K562 (cell line): ENCODE data around the gene LHX3. TPM values are rescaled to one million over a fixed set of nuclear protein-coding genes. Genes with fewer than 3 reads are reported as not detected.
A peak's percentile ranks its signal among the peaks of the same experiment; 100 is the strongest.

Experiments used
- CHD4 ChIP-seq: fragments of 200-600 bp; sonication (generic); IDR thresholded peaks from 3 replicates; pipeline ENCODE4 v1.6.1; 2012; ENCODE audit warnings: low read depth, mild to moderate bottlenecking, mixed read lengths, low read length, inconsistent platforms; ENCODE audit not compliant: insufficient read depth, insufficient replicate concordance, poor library complexity, severe bottlenecking
- CREBBP ChIP-seq: IDR thresholded peaks from one replicate; pipeline ENCODE4 v1.6.1; 2012; ENCODE audit warnings: low read depth, mild to moderate bottlenecking, control low read depth, inconsistent platforms, low read length
- DLX4 ChIP-seq: fragments of 250-450 bp; sonication (Bioruptor Pico); IDR thresholded peaks from 2 replicates; pipeline ENCODE4 v1.6.1; 2021; ENCODE audit warnings: mild to moderate bottlenecking
- E2F1 ChIP-seq: sonication (generic); formaldehyde crosslinking; IDR thresholded peaks from 2 replicates; pipeline ENCODE4 v1.8.1; 2023; ENCODE audit warnings: mild to moderate bottlenecking, missing genetic modification reagents, moderate library complexity
- ELF1 ChIP-seq: fragments of 200-800 bp; sonication (Bioruptor generic); IDR thresholded peaks from 2 replicates; pipeline ENCODE4 v1.6.1; 2016; ENCODE audit warnings: missing genetic modification characterization, missing compliant biosample characterization
- EP400 ChIP-seq: fragments of 450-650 bp; IDR thresholded peaks from 2 replicates; pipeline ENCODE4 v1.6.1; 2017; ENCODE audit warnings: antibody characterized with exemption, mild to moderate bottlenecking, moderate library complexity
- ETS1 ChIP-seq: conservative IDR thresholded peaks from 2 replicates; pipeline ENCODE4 v1.6.1; 2011; ENCODE audit warnings: low read depth, mild to moderate bottlenecking, low read length; ENCODE audit not compliant: control insufficient read depth
- GTF2A2 ChIP-seq: IDR thresholded peaks from 2 replicates; pipeline ENCODE4 v1.6.1; 2016; ENCODE audit warnings: mild to moderate bottlenecking, missing genetic modification characterization, missing compliant biosample characterization
- HDGF ChIP-seq: fragments of 450-650 bp; IDR thresholded peaks from 2 replicates; pipeline ENCODE4 v1.6.1; 2016
- HMGXB4 ChIP-seq: sonication (generic); formaldehyde crosslinking; IDR thresholded peaks from 2 replicates; pipeline ENCODE4 v1.8.1; 2023; ENCODE audit warnings: mild to moderate bottlenecking, missing genetic modification reagents
- KHSRP ChIP-seq: fragments of 450-650 bp; IDR thresholded peaks from 2 replicates; pipeline ENCODE4 v1.6.1; 2017
- KLF6 ChIP-seq: fragments of 250-450 bp; sonication (Bioruptor Pico); IDR thresholded peaks from 2 replicates; pipeline ENCODE4 v1.4.0; 2020; ENCODE audit warnings: mild to moderate bottlenecking, moderate library complexity, borderline replicate concordance
- MAZ ChIP-seq, 2 experiments: fragments of 450-650 bp in 1 of 2; sonication (generic) in 1 of 2; formaldehyde crosslinking; IDR thresholded peaks in 1 of 2; conservative IDR thresholded peaks in 1 of 2; 2 replicates each; pipeline versions ENCODE4 v1.4.0 to v1.5.0; 2020; ENCODE audit warnings: mild to moderate bottlenecking in 1 of 2, missing genetic modification reagents in 1 of 2
- MIER1 ChIP-seq: fragments of 450-650 bp; IDR thresholded peaks from 2 replicates; pipeline ENCODE4 v1.6.1; 2016; ENCODE audit warnings: antibody characterized with exemption, mild to moderate bottlenecking, low read depth
- MTA2 ChIP-seq: fragments of 450-650 bp; IDR thresholded peaks from 2 replicates; pipeline ENCODE4 v1.6.1; 2016; ENCODE audit warnings: low read depth
- NFIX ChIP-seq: fragments of 250-450 bp; sonication (Bioruptor Pico); IDR thresholded peaks from 2 replicates; pipeline ENCODE4 v1.4.0; 2020; ENCODE audit warnings: low read depth, mild to moderate bottlenecking, moderate library complexity
- PTBP1 ChIP-seq: fragments of 200-400 bp; formaldehyde crosslinking; IDR thresholded peaks from 2 replicates; pipeline ENCODE4 v1.6.1; 2017; ENCODE audit warnings: low read depth, low read length
- RBM39 ChIP-seq: fragments of 200-400 bp; formaldehyde crosslinking; optimal IDR thresholded peaks from 2 replicates; pipeline ENCODE3; 2018; ENCODE audit warnings: low read depth, low read length
- RFX7 ChIP-seq: fragments of 250-450 bp; sonication (Bioruptor Pico); IDR thresholded peaks from 2 replicates; pipeline ENCODE4 v1.5.1; 2021; ENCODE audit warnings: mild to moderate bottlenecking
- U2AF1 ChIP-seq: fragments of 200-400 bp; formaldehyde crosslinking; optimal IDR thresholded peaks from 2 replicates; pipeline ENCODE3; 2017; ENCODE audit warnings: mild to moderate bottlenecking, low read depth, low read length, moderate library complexity
- ZNF134 ChIP-seq: fragments of 250-450 bp; sonication (Bioruptor Pico); conservative IDR thresholded peaks from 2 replicates; pipeline ENCODE4 v1.4.0; 2020
- ZNF41 ChIP-seq: fragments of 250-450 bp; sonication (Bioruptor Pico); conservative IDR thresholded peaks from 2 replicates; pipeline ENCODE4 v1.4.0; 2020; ENCODE audit warnings: mild to moderate bottlenecking
- ZNF431 ChIP-seq: sonication (generic); formaldehyde crosslinking; IDR thresholded peaks from 2 replicates; pipeline ENCODE4 v1.8.0; 2022; ENCODE audit warnings: mild to moderate bottlenecking, missing genetic modification reagents
- ZNF707 ChIP-seq: fragments of 250-450 bp; sonication (Bioruptor Pico); conservative IDR thresholded peaks from 2 replicates; pipeline ENCODE4 v1.8.0; 2022; ENCODE audit warnings: inconsistent platforms, mild to moderate bottlenecking, moderate library complexity
- ZNF717 ChIP-seq: fragments of 250-450 bp; sonication (Bioruptor Pico); IDR thresholded peaks from 2 replicates; pipeline ENCODE4 v1.5.0; 2021
- polyA plus RNA-seq, 8 experiments: library from polyadenylated mRNA; depleted of rRNA in 4 of 8; stranded (reverse) in 5 of 8; unstranded in 3 of 8; fragments of >200 nt; fragmentation: Nextera tagmentation in 2 of 8; fragmentation: Illumina TruSeq in 1 of 8; extraction: Ambion mirVana in 2 of 8; extraction: Trizol in 1 of 8; gene quantifications; 2 replicates each; pipeline versions ENCODE4 v1.2.1 to v1.2.3, GENCODE V29; 2011 to 2014; ENCODE audit warnings: inconsistent platforms in 1 of 8, missing spikeins in 1 of 8
- total RNA-seq, 7 experiments: library from RNA; depleted of rRNA in 6 of 7; stranded (reverse); fragments of >200 nt in 6 of 7; fragmentation: Illumina TruSeq in 2 of 7; extraction: Trizol in 2 of 7; gene quantifications; 2 replicates each; pipeline versions ENCODE4 v1.2.1 to v1.2.3, GENCODE V29; 2011 to 2021; ENCODE audit warnings: low replicate concordance in 1 of 7

Gene LHX3
- total and polyA plus RNA-seq, 9 of the 15 experiments (the other 6 are each of a cell fraction or from before 2014, with no cell fraction given), result 0.09 TPM; not detected in 8

- TF ChIP-seq HMGXB4 (CRISPR knock-in tag) (no peak), ELF1 (tag) (no peak), EP400 (no peak), RFX7 (CRISPR knock-in tag) (no peak), KLF6 (CRISPR knock-in tag) (no peak), PTBP1 (no peak; the same call in 1 of the 2 replicates), CHD4 (no peak), ETS1 (no peak; the same call in 1 of the 2 replicates), ZNF41 (CRISPR knock-in tag) (no peak), DLX4 (CRISPR knock-in tag) (no peak), MAZ (CRISPR knock-in tag; conservative IDR thresholded peaks at IDR 0.05 in 1 of 2, IDR thresholded peaks at IDR 0.05 in 1 of 2) (peak in 1 of 2 experiments; percentile 60; a peak in 2 of 4 replicates), KHSRP (no peak), ZNF717 (CRISPR knock-in tag) (no peak), GTF2A2 (tag) (no peak), HDGF (no peak), CREBBP (no peak), NFIX (no peak), MTA2 (peak; percentile 88), MIER1 (no peak), ZNF707 (no peak), E2F1 (CRISPR knock-in tag) (no peak), RBM39 (no peak), ZNF431 (CRISPR knock-in tag) (no peak; the same call in 1 of the 2 replicates), ZNF134 (CRISPR knock-in tag) (no peak), U2AF1 (no peak)
These were observed 32.8 kb upstream of the LHX3 start (continued) for GRCh38 chr9:136237486-136238341.
